HUES6 (cell line): ENCODE results near the gene LAIR2.
"Not testable (repeated sequence)": the region's sequence is repeated elsewhere in the genome, so short reads cannot be mapped to it uniquely, and the experiment has no call there.

Source experiments
- H3K27ac ChIP-seq: 2 replicates; pipeline ENCODE4 v1.7.0; 2013; ENCODE audit warnings: low read depth, mild to moderate bottlenecking, low read length, inconsistent platforms
- H3K27me3 ChIP-seq: 2 replicates; pipeline ENCODE4 v1.6.1; 2013; ENCODE audit warnings: low read length; ENCODE audit not compliant: control insufficient read depth, insufficient read depth
- H3K36me3 ChIP-seq: 2 replicates; pipeline ENCODE4 v1.6.1; 2013; ENCODE audit warnings: low read length; ENCODE audit not compliant: control insufficient read depth, insufficient read depth
- H3K4me1 ChIP-seq: 2 replicates; pipeline ENCODE4 v1.6.1; 2013; ENCODE audit warnings: low read length; ENCODE audit not compliant: control insufficient read depth, insufficient read depth
- H3K4me3 ChIP-seq: 2 replicates; pipeline ENCODE4 v1.5.1; 2013; ENCODE audit warnings: low read depth, low read length
- H3K9ac ChIP-seq: one replicate; pipeline ENCODE4 v1.6.1; 2013; ENCODE audit warnings: mild to moderate bottlenecking, low read length
- H3K9me3 ChIP-seq: 2 replicates; pipeline ENCODE4 v1.6.1; 2013; ENCODE audit warnings: low read depth, low read length; ENCODE audit not compliant: control insufficient read depth, insufficient read depth

LAIR2 gene

GRCh38 chr19:54481326-54481930, 21.2 kb upstream of the LAIR2 start:
- Histone ChIP-seq H3K4me3 (no peak overlapping the region), H3K27me3 (no peaks in the 10 kb centered on the region), H3K9me3 (no peaks in the 10 kb centered on the region)

GRCh38 chr19:54482889-54483288, 19.7 kb upstream of the LAIR2 start:
- Histone ChIP-seq H3K4me1 (no peaks in the 10 kb centered on the region), H3K27me3 (no peaks in the 10 kb centered on the region)

More at GRCh38 chr19:54481326-54481930, 21.2 kb upstream of the LAIR2 start:
- Histone ChIP-seq H3K4me1 (no peaks in the 10 kb centered on the region), H3K36me3 (no peaks in the 10 kb centered on the region), H3K9ac (no peak overlapping the region), H3K27ac (no peak overlapping the region)

GRCh38 chr19:54484451-54484850, 18.2 kb upstream of the LAIR2 start:
- Histone ChIP-seq H3K4me3 (no peak overlapping the region), H3K4me1 (no peaks in the 10 kb centered on the region; the same call in 1 of the 2 replicates), H3K9me3 (no peaks in the 10 kb centered on the region; the same call in 1 of the 2 replicates), H3K27me3 (peaks cover 3% of the 10 kb centered on the region; the same call in 1 of the 2 replicates), H3K36me3 (no peaks in the 10 kb centered on the region), H3K27ac (no peak overlapping the region), H3K9ac (no peak overlapping the region)

More at GRCh38 chr19:54482889-54483288, 19.7 kb upstream of the LAIR2 start:
- no peak overlapping the region for H3K9ac ChIP-seq
- no peak overlapping the region for H3K4me3 ChIP-seq
- no peak overlapping the region for H3K27ac ChIP-seq
- H3K36me3 ChIP-seq = no peaks in the 10 kb centered on the region
- no peaks in the 10 kb centered on the region for H3K9me3 ChIP-seq

GRCh38 chr19:54485851-54486250, 16.8 kb upstream of the LAIR2 start:
- H3K4me3 ChIP-seq = no peak overlapping the region

GRCh38 chr19:54489341-54489740, 13.3 kb upstream of the LAIR2 start:
- no peak overlapping the region for H3K4me3 ChIP-seq
- peaks cover 3% of the 10 kb centered on the region; the same call in 1 of the 2 replicates for H3K9me3 ChIP-seq
- peaks cover 32% of the 10 kb centered on the region for H3K27me3 ChIP-seq

More at GRCh38 chr19:54485851-54486250, 16.8 kb upstream of the LAIR2 start:
- Histone ChIP-seq H3K9me3 (no peaks in the 10 kb centered on the region; the same call in 1 of the 2 replicates), H3K4me1 (peaks cover 4% of the 10 kb centered on the region; the same call in 1 of the 2 replicates), H3K9ac (no peak overlapping the region), H3K27me3 (peaks cover 17% of the 10 kb centered on the region), H3K27ac (no peak overlapping the region), H3K36me3 (no peaks in the 10 kb centered on the region)

GRCh38 chr19:54489766-54490165, 12.9 kb upstream of the LAIR2 start:
- peaks cover 3% of the 10 kb centered on the region; the same call in 1 of the 2 replicates for H3K9me3 ChIP-seq
- H3K27me3 ChIP-seq = peaks cover 32% of the 10 kb centered on the region
- no peak overlapping the region for H3K9ac ChIP-seq
- no peak overlapping the region for H3K27ac ChIP-seq
- no peaks in the 10 kb centered on the region for H3K36me3 ChIP-seq
- no peak overlapping the region for H3K4me3 ChIP-seq
- peaks cover 4% of the 10 kb centered on the region; the same call in 1 of the 2 replicates for H3K4me1 ChIP-seq

More at GRCh38 chr19:54489341-54489740, 13.3 kb upstream of the LAIR2 start:
- Histone ChIP-seq H3K4me1 (peaks cover 4% of the 10 kb centered on the region; the same call in 1 of the 2 replicates), H3K9ac (no peak overlapping the region), H3K36me3 (no peaks in the 10 kb centered on the region), H3K27ac (no peak overlapping the region)

- Histone ChIP-seq H3K36me3 (no peaks in the 10 kb centered on the region), H3K9ac (no peak overlapping the region), H3K4me3 (no peak overlapping the region), H3K27ac (no peak overlapping the region), H3K9me3 (peaks cover 9% of the 10 kb centered on the region; the same call in 1 of the 2 replicates), H3K27me3 (peaks cover 35% of the 10 kb centered on the region), H3K4me1 (peaks cover 4% of the 10 kb centered on the region; the same call in 1 of the 2 replicates)
Observed at GRCh38 chr19:54492568-54492967, 10.1 kb upstream of the LAIR2 start.

- peaks cover 35% of the 10 kb centered on the region for H3K27me3 ChIP-seq
Observed at GRCh38 chr19:54493056-54493455, 9.6 kb upstream of the LAIR2 start.

GRCh38 chr19:54493967-54494585, 8.6 kb upstream of the LAIR2 start:
- H3K4me3 ChIP-seq = no peak overlapping the region
- H3K36me3 ChIP-seq = no peaks in the 10 kb centered on the region
- H3K27me3 ChIP-seq = peaks cover 35% of the 10 kb centered on the region
- peaks cover 9% of the 10 kb centered on the region; the same call in 1 of the 2 replicates for H3K9me3 ChIP-seq
- no peak overlapping the region for H3K9ac ChIP-seq
- peaks cover 4% of the 10 kb centered on the region; the same call in 1 of the 2 replicates for H3K4me1 ChIP-seq
- H3K27ac ChIP-seq = no peak overlapping the region

More at GRCh38 chr19:54493056-54493455, 9.6 kb upstream of the LAIR2 start:
- H3K9ac ChIP-seq, H3K4me1 ChIP-seq, H3K4me3 ChIP-seq, H3K27ac ChIP-seq, H3K36me3 ChIP-seq, H3K9me3 ChIP-seq: not testable (repeated sequence)

GRCh38 chr19:54495284-54495683, 7.3 kb upstream of the LAIR2 start:
- not testable (repeated sequence) for H3K4me3 ChIP-seq, H3K4me1 ChIP-seq, H3K9ac ChIP-seq, H3K36me3 ChIP-seq, H3K27ac ChIP-seq, H3K9me3 ChIP-seq
- peaks cover 28% of the 10 kb centered on the region for H3K27me3 ChIP-seq

- H3K27me3 ChIP-seq = peaks cover 18% of the 10 kb centered on the region; the same call in 1 of the 2 replicates
- not testable (repeated sequence) for H3K27ac ChIP-seq, H3K4me3 ChIP-seq, H3K9ac ChIP-seq, H3K4me1 ChIP-seq, H3K9me3 ChIP-seq, H3K36me3 ChIP-seq
Observed at GRCh38 chr19:54497747-54498450, 4.7 kb upstream of the LAIR2 start.
